GM21390 (cell line): ENCODE results near the gene ZDHHC12.

ENCODE experiments used
- ATAC-seq: cut with Tn5 transposase; IDR thresholded peaks from one replicate; pipeline ENCODE4 v1.9.1; 2021; ENCODE audit not compliant: unreplicated experiment

The ZDHHC12 gene

GRCh38 chr9:128688501-128689292 is 35.2 kb downstream of the ZDHHC12 start, which contains the start of gene SET:
Gene SET (plus strand): TSS chr9:128689222. CDS start chr9:128689583, 361 bp downstream.
- ATAC-seq: peak; percentile 62

- no peak for ATAC-seq
Measured at GRCh38 chr9:128687453-128687852, 36.5 kb downstream of the ZDHHC12 start.

- ATAC-seq: no peak
Measured at GRCh38 chr9:128685636-128686489, 38.1 kb downstream of the ZDHHC12 start.

DNA sequence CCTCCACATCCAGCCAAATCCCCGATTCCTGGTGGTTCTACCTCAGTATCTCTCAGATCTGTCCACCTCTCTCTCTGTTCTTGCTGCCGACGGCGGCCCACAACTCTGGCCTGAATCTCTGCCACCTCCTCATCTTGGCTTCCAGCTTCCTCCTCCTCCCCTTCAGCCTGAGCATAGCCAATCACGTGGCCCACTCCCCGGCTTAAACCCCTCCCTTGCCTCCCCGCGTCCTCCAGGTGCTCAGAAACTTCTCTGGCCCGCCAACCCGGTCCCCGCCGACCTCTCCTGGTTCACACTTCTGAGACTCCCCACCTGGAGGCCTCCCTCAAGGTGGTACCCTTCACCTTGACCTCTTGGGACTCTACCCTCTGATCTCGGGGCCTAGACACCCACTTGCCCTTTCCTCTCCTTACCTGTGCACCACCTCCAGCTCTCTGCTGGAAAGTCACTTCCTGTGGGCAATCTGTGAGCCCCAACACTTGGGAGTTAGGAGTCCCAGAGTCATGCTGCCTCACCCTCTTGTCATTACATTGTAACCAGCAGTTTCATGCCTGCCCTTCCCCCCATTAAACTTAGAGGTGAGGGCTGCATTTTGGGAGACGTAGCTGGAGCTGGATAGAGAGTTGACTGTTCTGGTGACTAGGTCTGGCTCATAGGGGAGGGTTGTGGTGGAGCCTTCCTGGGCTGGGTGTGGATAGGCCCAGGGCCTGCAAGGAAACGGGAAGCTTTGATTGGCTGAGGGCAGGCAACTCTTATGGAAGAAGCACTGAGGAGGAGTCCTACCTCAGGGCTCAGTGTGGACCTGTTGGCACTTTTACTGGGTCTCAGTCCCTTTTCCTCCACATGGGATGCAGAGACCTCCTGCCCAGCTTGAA is 39.4 kb downstream of the ZDHHC12 start:
- peak; percentile 36 for ATAC-seq

- no peak for ATAC-seq
Measured at GRCh38 chr9:128684065-128684324, 39.9 kb downstream of the ZDHHC12 start.

GRCh38 chr9:128683340-128684064 is 40.4 kb downstream of the ZDHHC12 start:
- ATAC-seq: no peak

DNA sequence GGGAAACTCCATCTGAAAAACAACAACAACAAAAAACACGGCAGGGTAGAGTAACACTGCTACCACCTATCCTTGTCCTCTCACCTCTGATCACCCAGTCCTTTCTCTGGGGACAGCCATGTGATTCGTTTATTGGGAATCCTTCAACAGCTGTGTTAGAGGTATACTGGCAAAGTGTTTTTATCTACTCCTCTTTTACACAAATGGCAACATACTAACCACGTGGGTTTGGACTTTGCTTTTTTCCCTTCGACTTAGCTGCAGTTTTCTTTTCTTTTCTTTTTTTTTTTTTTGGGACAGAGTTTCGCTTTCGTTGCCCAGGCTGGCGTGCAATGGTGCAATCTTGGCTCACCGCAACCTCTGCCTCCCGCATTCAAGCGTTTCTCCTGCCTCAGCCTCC is 46.1 kb downstream of the ZDHHC12 start:
- ATAC-seq: no peak

DNA sequence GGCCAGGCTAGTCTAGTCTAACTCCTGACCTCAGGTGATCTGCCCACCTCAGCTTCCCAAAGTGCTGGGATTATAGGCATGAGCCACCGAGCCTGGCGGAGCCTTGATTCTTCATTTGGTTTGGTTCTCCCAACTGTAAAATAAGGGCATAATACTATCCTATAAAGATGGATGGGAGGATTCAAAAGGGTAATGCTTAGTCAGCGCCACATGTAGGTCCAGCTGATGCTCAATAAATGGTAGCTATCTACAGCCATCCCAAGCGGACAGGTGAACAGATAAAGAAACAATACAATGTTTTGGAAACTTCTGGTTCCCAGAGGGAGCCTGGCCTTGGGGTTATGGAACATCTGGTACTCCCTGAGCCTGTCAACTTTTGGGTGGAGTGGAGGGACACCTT is 48.5 kb downstream of the ZDHHC12 start:
- ATAC-seq: no peak
